Activated CD4-positive, alpha-beta memory T cell treated with anti-CD3 and anti-CD28 coated beads, Interleukin-2, amount 10 ng/mL, durations not matched to agents 7 days and 5 days (primary cell): Measurements from ENCODE around the gene NOP14. TPM values are rescaled to one million over a fixed set of nuclear protein-coding genes. Genes with fewer than 3 reads are reported as not detected.
"Not testable (repeated sequence)": the region's sequence is repeated elsewhere in the genome, so short reads cannot be mapped to it uniquely, and the experiment has no call there.

Experiments
- CTCF ChIA-PET: fragments of 350-600 bp; sonication (Branson Sonifier 250); formaldehyde crosslinking; loops from one replicate; lab custom pipeline; 2021; ENCODE audit warnings: antibody characterized with exemption, inconsistent platforms; lab: Charles Lee
- POLR2A ChIA-PET: fragments of 350-600 bp; sonication (Branson Sonifier 250); formaldehyde crosslinking; loops from one replicate; lab custom pipeline; 2021; ENCODE audit warnings: antibody characterized with exemption; lab: Charles Lee
- DNase-seq: peaks from one replicate; pipeline ENCODE4 v3.0.0-alpha.2; 2020
- H3K27ac Mint-ChIP-seq: one replicate; pipeline ENCODE4 v1.8.0; 2021; ENCODE audit warnings: mild to moderate bottlenecking, mixed read lengths
- H3K27me3 Mint-ChIP-seq: one replicate; pipeline ENCODE4 v1.8.0; 2021; ENCODE audit warnings: mixed read lengths
- H3K36me3 Mint-ChIP-seq: one replicate; pipeline ENCODE4 v1.8.0; 2021; ENCODE audit warnings: low read depth, mixed read lengths
- H3K4me1 Mint-ChIP-seq: one replicate; pipeline ENCODE4 v1.8.0; 2021; ENCODE audit warnings: mixed read lengths
- H3K4me3 Mint-ChIP-seq: one replicate; pipeline ENCODE4 v1.8.0; 2021; ENCODE audit warnings: mild to moderate bottlenecking, mixed read lengths
- H3K9me3 Mint-ChIP-seq: one replicate; pipeline ENCODE4 v1.8.0; 2021; ENCODE audit warnings: mixed read lengths
- total RNA-seq, 2 experiments: library from RNA; stranded (reverse); gene quantifications; one replicate each; pipeline ENCODE4 v1.2.3, GENCODE V29; 2021

Gene NOP14
- total RNA-seq, 2 experiments from 2014 or later, result 34.1 to 38.7 TPM

GRCh38 chr4:2924765-2925301 is 38.4 kb downstream of the NOP14 start:
- ChIA-PET CTCF (interaction anchor here (1.5 kb wide), 1 partner anchor 11 kb away, joined by 5 read pairs; no protein-coding TSS in a partner anchor), POLR2A (interaction anchor here (0.5 to 1.8 kb wide), 4 partner anchors 12 to 143 kb away, joined by 3 to 10 read pairs (median 4); partner anchors contain the start of genes GRK4 and NOP14)
- peaks cover 69% of the 10 kb centered on the region for H3K36me3 Mint-ChIP-seq
- no peak overlapping the region for H3K4me3 Mint-ChIP-seq
- no peak for DNase-seq
- peaks cover 35% of the 10 kb centered on the region for H3K4me1 Mint-ChIP-seq
- H3K9me3 Mint-ChIP-seq, result peaks cover 3% of the 10 kb centered on the region
- H3K27me3 Mint-ChIP-seq, result no peaks in the 10 kb centered on the region
- H3K27ac Mint-ChIP-seq, result peak overlapping the region; percentile 48

DNA sequence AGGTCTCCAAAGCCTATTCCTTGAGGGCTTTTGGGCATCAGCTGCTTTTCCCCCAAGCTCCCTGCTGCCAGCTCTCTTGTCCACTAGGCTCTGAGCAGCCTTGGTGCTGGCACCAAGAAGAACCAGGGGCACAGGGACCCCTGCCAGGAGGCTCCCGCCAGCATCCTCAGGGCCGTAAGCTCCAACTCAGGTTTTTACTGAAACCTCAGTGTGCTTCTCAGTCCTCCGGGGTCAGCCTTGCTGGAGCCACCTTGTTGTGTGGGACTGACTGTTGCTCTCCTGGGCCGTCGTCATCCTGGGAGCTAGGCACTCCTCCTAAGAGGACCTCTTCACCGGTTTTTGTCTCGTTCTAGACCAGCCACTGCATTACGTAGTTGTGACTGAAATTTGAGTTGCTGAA is 38.9 kb downstream of the NOP14 start:
- POLR2A ChIA-PET, result interaction anchor here (1.0 to 1.8 kb wide), 4 partner anchors 8 to 39 kb away, joined by 3 to 10 read pairs (median 4); partner anchors contain the start of genes GRK4 and NOP14
- CTCF ChIA-PET, result no interaction called here
- no peaks in the 10 kb centered on the region for H3K27me3 Mint-ChIP-seq
- H3K4me3 Mint-ChIP-seq, result no peak overlapping the region
- peaks cover 35% of the 10 kb centered on the region for H3K4me1 Mint-ChIP-seq
- peaks cover 5% of the 10 kb centered on the region for H3K9me3 Mint-ChIP-seq
- H3K27ac Mint-ChIP-seq, result peak overlapping the region; percentile 48
- DNase-seq, result no peak
- H3K36me3 Mint-ChIP-seq, result peaks cover 70% of the 10 kb centered on the region

DNA sequence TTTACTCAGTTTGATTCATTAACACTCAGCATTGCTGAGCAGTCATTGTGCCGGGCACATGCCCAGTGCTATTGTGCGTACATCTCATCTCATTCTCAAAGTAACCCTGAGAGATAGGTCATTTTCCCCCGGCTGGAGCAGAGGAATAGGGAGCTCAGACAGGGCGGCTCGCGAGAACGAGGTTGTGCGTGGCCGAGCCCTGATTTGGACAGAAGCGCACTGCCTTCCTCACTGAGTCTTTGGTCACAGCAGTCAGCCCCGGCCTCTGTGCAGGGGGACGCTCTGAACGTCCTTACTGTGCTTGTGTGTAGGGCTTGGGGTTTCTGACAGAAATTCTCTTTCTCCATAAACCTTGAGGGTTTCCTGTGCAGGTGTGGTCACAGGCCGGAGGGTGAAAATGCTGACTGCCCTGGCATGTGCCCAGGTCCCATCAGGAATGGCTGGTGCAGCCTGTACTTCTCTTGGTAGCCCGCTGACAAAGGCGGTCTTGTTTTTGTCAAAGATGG is 39.5 kb downstream of the NOP14 start:
- no peak overlapping the region for H3K4me3 Mint-ChIP-seq
- H3K36me3 Mint-ChIP-seq, result peaks cover 70% of the 10 kb centered on the region
- ChIA-PET CTCF (interaction anchor here (0.6 to 1.1 kb wide), 3 partner anchors 30 to 307 kb away, joined by 3 to 7 read pairs (median 4); no protein-coding TSS in a partner anchor), POLR2A (interaction anchor here (1.2 to 1.8 kb wide), 4 partner anchors 9 to 194 kb away, joined by 3 to 22 read pairs (median 7); no protein-coding TSS in a partner anchor)
- peaks cover 35% of the 10 kb centered on the region for H3K4me1 Mint-ChIP-seq
- DNase-seq, result no peak
- peaks cover 5% of the 10 kb centered on the region for H3K9me3 Mint-ChIP-seq
- peak overlapping the region; percentile 74 for H3K27ac Mint-ChIP-seq
- no peaks in the 10 kb centered on the region for H3K27me3 Mint-ChIP-seq

- H3K4me3 Mint-ChIP-seq, result no peak overlapping the region
- CTCF ChIA-PET, result interaction anchor here (0.6 to 1.1 kb wide), 4 partner anchors 12 to 306 kb away, joined by 3 to 7 read pairs (median 4); no protein-coding TSS in a partner anchor
- peaks cover 37% of the 10 kb centered on the region for H3K4me1 Mint-ChIP-seq
- H3K27ac Mint-ChIP-seq, result peak overlapping the region; percentile 75
- no peak for DNase-seq
- POLR2A ChIA-PET, result interaction anchor here (1.2 to 1.6 kb wide), 3 partner anchors 9 to 194 kb away, joined by 3 to 22 read pairs (median 4); no protein-coding TSS in a partner anchor
- peaks cover 72% of the 10 kb centered on the region for H3K36me3 Mint-ChIP-seq
- H3K27me3 Mint-ChIP-seq, result no peaks in the 10 kb centered on the region
- H3K9me3 Mint-ChIP-seq, result peaks cover 5% of the 10 kb centered on the region
Observed at GRCh38 chr4:2923141-2923551, 40.1 kb downstream of the NOP14 start.

DNA sequence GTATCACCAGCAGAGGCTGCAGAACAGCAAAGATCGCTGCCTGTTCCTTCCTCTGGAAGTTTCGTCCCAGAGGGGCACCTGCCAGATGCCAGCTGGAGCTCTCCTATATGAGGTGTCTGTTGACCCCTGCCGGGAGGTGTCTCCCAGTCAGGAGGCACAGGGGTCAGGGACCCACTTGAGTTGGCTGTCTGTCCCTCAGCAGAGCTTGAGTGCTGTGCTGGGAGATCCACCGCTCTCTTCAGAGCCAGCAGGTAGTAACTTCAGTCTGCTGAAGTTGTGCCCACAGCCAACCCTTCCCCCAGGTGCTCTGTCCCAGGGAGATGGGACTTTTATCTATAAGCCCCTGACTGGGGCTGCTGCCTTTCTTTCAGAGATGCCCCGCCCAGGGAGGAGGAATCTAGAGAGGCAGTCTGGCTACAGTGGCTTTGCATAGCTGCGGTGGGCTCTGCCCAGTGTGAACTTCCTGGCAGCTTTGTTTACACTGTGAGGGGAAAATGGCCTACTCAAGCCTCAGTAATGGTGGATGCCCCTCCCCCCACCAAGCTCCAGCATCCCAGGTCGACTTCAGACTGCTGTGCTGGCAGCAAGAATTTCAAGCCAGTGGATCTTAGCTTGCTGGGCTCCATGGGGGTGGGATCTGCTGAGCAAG is 40.6 kb downstream of the NOP14 start:
- peak; percentile 64 for DNase-seq
- peaks cover 40% of the 10 kb centered on the region for H3K4me1 Mint-ChIP-seq
- POLR2A ChIA-PET, result interaction anchor here (1.4 to 1.6 kb wide), 2 partner anchors 13 to 193 kb away, joined by 4 to 22 read pairs; no protein-coding TSS in a partner anchor
- CTCF ChIA-PET, result interaction anchor here (1.0 to 1.1 kb wide), 3 partner anchors 13 to 158 kb away, joined by 3 to 7 read pairs (median 4); no protein-coding TSS in a partner anchor
- H3K27me3 Mint-ChIP-seq, H3K9me3 Mint-ChIP-seq, H3K4me3 Mint-ChIP-seq: not testable (repeated sequence)
- H3K36me3 Mint-ChIP-seq, result peaks cover 72% of the 10 kb centered on the region
- H3K27ac Mint-ChIP-seq, result peak overlapping the region; percentile 75

DNA sequence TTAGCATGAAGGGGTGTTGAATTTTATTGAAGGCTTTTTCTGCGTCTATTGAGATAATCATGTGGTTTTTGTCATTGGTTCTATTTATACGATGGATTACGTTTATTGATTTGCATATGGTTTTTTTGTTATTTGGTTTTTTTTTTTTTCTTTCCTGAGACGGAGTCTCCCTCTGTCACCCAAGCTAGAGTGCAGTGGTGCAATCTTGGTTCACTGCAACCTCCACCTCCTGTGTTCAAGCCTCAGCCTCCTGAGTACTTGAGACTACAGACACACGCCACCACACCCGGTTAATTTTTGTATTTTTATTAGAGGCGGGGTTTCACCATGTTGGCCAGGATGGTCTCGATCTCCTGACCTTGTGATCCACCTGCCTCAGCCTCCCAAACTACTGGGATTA is 44.5 kb downstream of the NOP14 start:
- CTCF ChIA-PET, DNase-seq, H3K27ac Mint-ChIP-seq, H3K9me3 Mint-ChIP-seq, H3K4me3 Mint-ChIP-seq, H3K27me3 Mint-ChIP-seq: not testable (repeated sequence)
- POLR2A ChIA-PET, result interaction anchor here (1.0 kb wide), 1 partner anchor 16 kb away, joined by 3 read pairs; no protein-coding TSS in a partner anchor
- peaks cover 48% of the 10 kb centered on the region for H3K4me1 Mint-ChIP-seq
- H3K36me3 Mint-ChIP-seq, result peaks cover 85% of the 10 kb centered on the region

DNA sequence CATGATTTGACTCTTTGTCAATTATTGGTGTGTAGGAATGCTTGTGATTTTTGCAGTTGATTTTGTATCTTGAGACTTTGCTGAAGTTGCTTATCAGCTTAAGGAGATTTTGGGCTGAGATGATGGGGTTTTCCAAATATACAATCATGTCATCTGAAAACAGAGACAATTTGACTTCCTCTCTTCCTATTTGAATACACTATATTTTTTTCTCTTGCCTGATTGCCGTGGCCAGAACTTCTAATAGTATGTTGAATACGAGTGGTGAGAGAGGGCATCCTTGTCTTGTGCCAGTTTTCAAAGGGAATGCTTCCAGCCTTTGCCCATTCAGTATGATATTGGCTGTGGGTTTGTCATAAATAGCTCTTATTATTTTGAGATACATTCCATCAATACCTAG is 44.9 kb downstream of the NOP14 start:
- H3K4me1 Mint-ChIP-seq, result peaks cover 44% of the 10 kb centered on the region
- DNase-seq, CTCF ChIA-PET, H3K27ac Mint-ChIP-seq, H3K27me3 Mint-ChIP-seq, H3K4me3 Mint-ChIP-seq, POLR2A ChIA-PET, H3K9me3 Mint-ChIP-seq: not testable (repeated sequence)
- peaks cover 83% of the 10 kb centered on the region for H3K36me3 Mint-ChIP-seq

GRCh38 chr4:2916696-2917095 is 46.5 kb downstream of the NOP14 start:
- H3K9me3 Mint-ChIP-seq, CTCF ChIA-PET, H3K27ac Mint-ChIP-seq, H3K27me3 Mint-ChIP-seq, DNase-seq, POLR2A ChIA-PET, H3K4me3 Mint-ChIP-seq: not testable (repeated sequence)
- Mint-ChIP-seq H3K36me3 (peaks cover 78% of the 10 kb centered on the region), H3K4me1 (peaks cover 27% of the 10 kb centered on the region)

GRCh38 chr4:2915789-2916188 is 47.4 kb downstream of the NOP14 start:
- POLR2A ChIA-PET, result no interaction called here
- H3K9me3 Mint-ChIP-seq, result peaks cover 5% of the 10 kb centered on the region
- no peak for DNase-seq
- no peak overlapping the region for H3K4me3 Mint-ChIP-seq
- CTCF ChIA-PET, result interaction anchor here (0.5 kb wide), 1 partner anchor 51 kb away, joined by 3 read pairs; no protein-coding TSS in a partner anchor
- H3K36me3 Mint-ChIP-seq, result peaks cover 76% of the 10 kb centered on the region
- H3K27me3 Mint-ChIP-seq, result no peaks in the 10 kb centered on the region
- H3K4me1 Mint-ChIP-seq, result peaks cover 21% of the 10 kb centered on the region
- H3K27ac Mint-ChIP-seq, result no peak overlapping the region

- ChIA-PET CTCF (interaction anchor here (1.0 kb wide), 1 partner anchor 151 kb away, joined by 4 read pairs; no protein-coding TSS in a partner anchor), POLR2A (interaction anchor here (0.8 kb wide), 1 partner anchor 21 kb away, joined by 3 read pairs; no protein-coding TSS in a partner anchor)
- H3K9me3 Mint-ChIP-seq, result peaks cover 2% of the 10 kb centered on the region
- no peaks in the 10 kb centered on the region for H3K27me3 Mint-ChIP-seq
- H3K4me1 Mint-ChIP-seq, result peaks cover 15% of the 10 kb centered on the region
- H3K36me3 Mint-ChIP-seq, result peaks cover 72% of the 10 kb centered on the region
- no peak overlapping the region for H3K4me3 Mint-ChIP-seq
- no peak for DNase-seq
- H3K27ac Mint-ChIP-seq, result no peak overlapping the region
Observed at GRCh38 chr4:2914256-2915126, 48.7 kb downstream of the NOP14 start.

GRCh38 chr4:2913168-2913567 is 50.0 kb downstream of the NOP14 start:
- no peak overlapping the region for H3K27ac Mint-ChIP-seq
- H3K36me3 Mint-ChIP-seq, result peaks cover 71% of the 10 kb centered on the region
- no peaks in the 10 kb centered on the region for H3K9me3 Mint-ChIP-seq
- ChIA-PET POLR2A (no interaction called here), CTCF (no interaction called here)
- no peak for DNase-seq
- H3K4me3 Mint-ChIP-seq, result no peak overlapping the region
- peaks cover 13% of the 10 kb centered on the region for H3K4me1 Mint-ChIP-seq
- H3K27me3 Mint-ChIP-seq, result no peaks in the 10 kb centered on the region

GRCh38 chr4:2911868-2912267 is 51.3 kb downstream of the NOP14 start:
- Mint-ChIP-seq H3K27ac (no peak overlapping the region), H3K9me3 (no peaks in the 10 kb centered on the region), H3K36me3 (peaks cover 69% of the 10 kb centered on the region), H3K4me3 (no peak overlapping the region), H3K27me3 (no peaks in the 10 kb centered on the region), H3K4me1 (peaks cover 12% of the 10 kb centered on the region)
- ChIA-PET CTCF (interaction anchor here (0.5 kb wide), 1 partner anchor 1229 kb away, joined by 3 read pairs; no protein-coding TSS in a partner anchor), POLR2A (interaction anchor here (1.7 kb wide), 1 partner anchor 25 kb away, joined by 6 read pairs; no protein-coding TSS in a partner anchor)
- DNase-seq, result no peak
